Activated T-helper 1 cell treated with anti-CD3 and anti-CD28 coated beads, Interleukin-2, amount 50 U/mL, for 16 hours (primary cell): Measurements from ENCODE around the gene ELK4.
A peak's percentile ranks its signal among the peaks of the same experiment; 100 is the strongest.

Source experiments
- DNase-seq, 2 donors: peaks; one replicate each; pipeline ENCODE4 v3.0.0-alpha.2; 2020; ENCODE audit warnings: low read depth in 1 of 2, low spot score in 1 of 2

Gene ELK4

GRCh38 chr1:205596876-205597275, 34.9 kb downstream of the ELK4 start:
- DNase-seq = no peak

- DNase-seq = no peak
Observed at GRCh38 chr1:205595861-205596260, 36.0 kb downstream of the ELK4 start.

GRCh38 chr1:205595435-205595834, 36.4 kb downstream of the ELK4 start:
- DNase-seq = no peak

GRCh38 chr1:205594846-205595245, 37.0 kb downstream of the ELK4 start:
- DNase-seq = no peak

GRCh38 chr1:205593967-205594366, 37.8 kb downstream of the ELK4 start:
- DNase-seq = no peak

GRCh38 chr1:205593532-205593931, 38.3 kb downstream of the ELK4 start:
- no peak for DNase-seq

- DNase-seq = no peak
Observed at GRCh38 chr1:205592443-205593003, 39.3 kb downstream of the ELK4 start.

- peak; percentile 78 to 84 for DNase-seq
Observed at GRCh38 chr1:205591522-205592351, 40.1 kb downstream of the ELK4 start.

GRCh38 chr1:205590777-205591513, 40.9 kb downstream of the ELK4 start:
- DNase-seq = no peak

- DNase-seq = no peak
Observed at GRCh38 chr1:205590457-205590768, 41.4 kb downstream of the ELK4 start.

GRCh38 chr1:205589618-205590456, 42.0 kb downstream of the ELK4 start:
- no peak for DNase-seq

GRCh38 chr1:205589046-205589445, 42.8 kb downstream of the ELK4 start:
- no peak for DNase-seq

GRCh38 chr1:205588636-205589035, 43.2 kb downstream of the ELK4 start:
- DNase-seq = no peak

- no peak for DNase-seq
Observed at GRCh38 chr1:205587581-205587980, 44.2 kb downstream of the ELK4 start.

- DNase-seq = no peak
Observed at GRCh38 chr1:205585835-205586785, 45.7 kb downstream of the ELK4 start.

- no peak for DNase-seq
Observed at GRCh38 chr1:205585169-205585834, 46.5 kb downstream of the ELK4 start.

GRCh38 chr1:205584732-205585131, 47.1 kb downstream of the ELK4 start:
- DNase-seq = no peak

GRCh38 chr1:205583461-205584130, 48.2 kb downstream of the ELK4 start:
- DNase-seq = no peak
